ENCODE measurements around the gene ELK3.

The ELK3 gene

GRCh38 chr12:96192926-96193573 is 1.1 kb upstream of the ELK3 start:
- H3K4me3 ChIP-seq (ENCODE audit: low read depth, low read length), result no peak overlapping the region
- no peak for TF ChIP-seq CTCF (IDR thresholded peaks at IDR 0.05; ENCODE audit: low read depth, low read length, missing control alignments)
- DNase-seq (ENCODE audit: low read depth), result no peak
- in situ Hi-C loops (cut with HindIII; ENCODE audit: low sequenced_read_pairs), result no loop called here

GRCh38 chr12:96194576-96194889 is 358 bp downstream of the ELK3 start:
- peak overlapping the region; percentile 94 for H3K4me3 ChIP-seq (ENCODE audit: low read depth, low read length)
- in situ Hi-C loops (cut with HindIII; ENCODE audit: low sequenced_read_pairs), result no loop called here
- TF ChIP-seq CTCF (IDR thresholded peaks at IDR 0.05; ENCODE audit: low read depth, low read length, missing control alignments), result no peak

GRCh38 chr12:96194971-96195844 is 1.0 kb downstream of the ELK3 start:
- no peak for TF ChIP-seq CTCF (IDR thresholded peaks at IDR 0.05; ENCODE audit: low read depth, low read length, missing control alignments)
- peak overlapping the region; percentile 94 for H3K4me3 ChIP-seq (ENCODE audit: low read depth, low read length)
- DNase-seq (ENCODE audit: low read depth), result peak; percentile 84
- in situ Hi-C loops (cut with HindIII; ENCODE audit: low sequenced_read_pairs), result no loop called here

More at GRCh38 chr12:96194576-96194889, 358 bp downstream of the ELK3 start:
- no peak for DNase-seq (ENCODE audit: low read depth)

GRCh38 chr12:96195845-96196451 is 1.8 kb downstream of the ELK3 start:
- peak overlapping the region; percentile 94 for H3K4me3 ChIP-seq (ENCODE audit: low read depth, low read length)
- TF ChIP-seq CTCF (IDR thresholded peaks at IDR 0.05; ENCODE audit: low read depth, low read length, missing control alignments), result no peak
- in situ Hi-C loops (cut with HindIII; ENCODE audit: low sequenced_read_pairs), result no loop called here
- peak; percentile 46 for DNase-seq (ENCODE audit: low read depth)

- H3K4me3 ChIP-seq (ENCODE audit: low read depth, low read length), result peak overlapping the region; percentile 94
- in situ Hi-C loops (cut with HindIII; ENCODE audit: low sequenced_read_pairs), result no loop called here
- no peak for DNase-seq (ENCODE audit: low read depth)
- no peak for TF ChIP-seq CTCF (IDR thresholded peaks at IDR 0.05; ENCODE audit: low read depth, low read length, missing control alignments)
Observed at GRCh38 chr12:96196781-96197180, 2.6 kb downstream of the ELK3 start.

GRCh38 chr12:96197503-96198272 is 3.5 kb downstream of the ELK3 start:
- no peak for TF ChIP-seq CTCF (IDR thresholded peaks at IDR 0.05; ENCODE audit: low read depth, low read length, missing control alignments)
- peak; percentile 77 for DNase-seq (ENCODE audit: low read depth)
- H3K4me3 ChIP-seq (ENCODE audit: low read depth, low read length), result no peak overlapping the region
- in situ Hi-C loops (cut with HindIII; ENCODE audit: low sequenced_read_pairs), result no loop called here

Measured in astrocyte of the cerebellum (primary cell).